HUES64 (cell line): ENCODE data around the gene KDM4B.

ENCODE experiments used
- H3K27ac ChIP-seq: 2 replicates; pipeline ENCODE4 v1.7.0; 2013; ENCODE audit warnings: low read depth, low read length, inconsistent platforms
- H3K27me3 ChIP-seq: 2 replicates; pipeline ENCODE4 v1.6.1; 2013; ENCODE audit warnings: mild to moderate bottlenecking, low read length; ENCODE audit not compliant: insufficient read depth
- H3K36me3 ChIP-seq: 2 replicates; pipeline ENCODE4 v1.6.1; 2013; ENCODE audit warnings: mild to moderate bottlenecking, low read length; ENCODE audit not compliant: insufficient read depth
- H3K4me1 ChIP-seq: 2 replicates; pipeline ENCODE4 v1.6.1; 2013; ENCODE audit warnings: mild to moderate bottlenecking, low read length, moderate library complexity; ENCODE audit not compliant: insufficient read depth
- H3K4me3 ChIP-seq: 2 replicates; pipeline ENCODE4 v1.5.1; 2013; ENCODE audit warnings: mild to moderate bottlenecking, low read length, moderate library complexity
- H3K9ac ChIP-seq: 2 replicates; pipeline ENCODE4 v1.6.1; 2013; ENCODE audit warnings: mild to moderate bottlenecking, low read depth, low read length
- H3K9me3 ChIP-seq: 2 replicates; pipeline ENCODE4 v1.6.1; 2013; ENCODE audit warnings: low read depth, low read length; ENCODE audit not compliant: insufficient read depth
- WGBS: fragments of 150-250, 120-280 bp; methylation state at CpG from one replicate; pipeline ENCODE4 v1.1.7; 2013; ENCODE audit warnings: missing lambda C conversion rate; 5-methylcytosine and 5-hydroxymethylcytosine counted together

The KDM4B gene

DNA sequence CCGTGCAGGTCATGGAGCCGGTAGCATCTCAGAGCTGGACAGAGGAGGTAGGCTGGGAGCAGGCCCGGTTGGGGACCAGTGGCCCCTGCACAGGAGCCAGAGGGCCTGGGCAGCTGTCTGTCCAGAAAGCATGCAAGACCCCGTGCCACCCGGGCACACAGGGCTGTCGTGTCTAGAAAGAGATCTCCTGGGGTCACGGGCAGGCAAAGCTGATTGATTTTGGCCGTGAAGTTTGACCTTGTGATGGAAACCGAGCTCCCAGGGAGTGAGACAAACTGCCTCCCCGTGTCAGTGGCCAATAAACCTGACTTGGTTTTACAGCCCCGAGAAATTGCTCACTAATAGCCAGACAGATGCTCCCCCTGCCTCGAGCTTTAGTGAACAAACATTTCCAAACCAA lies 98.8 kb downstream of the KDM4B start:
- H3K4me3 ChIP-seq = no peak overlapping the region
- H3K4me1 ChIP-seq = no peaks in the 10 kb centered on the region
- H3K27ac ChIP-seq = no peak overlapping the region
- H3K36me3 ChIP-seq = peaks cover 8% of the 10 kb centered on the region
- WGBS = 91% methylated on average over 12 of the region's 12 CpGs
- H3K27me3 ChIP-seq = no peaks in the 10 kb centered on the region
- H3K9me3 ChIP-seq = 0 out of 2 replicates have a peak, but pooled peaks cover under 1% of the 10 kb centered on the region
- H3K9ac ChIP-seq = no peak overlapping the region

- Histone ChIP-seq H3K36me3 (peaks cover 9% of the 10 kb centered on the region; the same call in 1 of the 2 replicates), H3K27me3 (no peaks in the 10 kb centered on the region), H3K9me3 (no peaks in the 10 kb centered on the region), H3K4me3 (no peak overlapping the region), H3K9ac (no peak overlapping the region), H3K27ac (no peak overlapping the region), H3K4me1 (peaks cover 5% of the 10 kb centered on the region)
- 95% methylated on average over 39 of the region's 39 CpGs for WGBS
Observed at GRCh38 chr19:5068233-5069072, 99.5 kb downstream of the KDM4B start.

GRCh38 chr19:5070331-5070730 lies 101.4 kb downstream of the KDM4B start:
- Histone ChIP-seq H3K36me3 (peaks cover 9% of the 10 kb centered on the region; the same call in 1 of the 2 replicates), H3K27ac (no peak overlapping the region), H3K27me3 (no peaks in the 10 kb centered on the region), H3K4me3 (no peak overlapping the region), H3K9me3 (no peaks in the 10 kb centered on the region), H3K4me1 (peaks cover 10% of the 10 kb centered on the region), H3K9ac (no peak overlapping the region)
- WGBS = 86% methylated on average over 17 of the region's 17 CpGs

DNA sequence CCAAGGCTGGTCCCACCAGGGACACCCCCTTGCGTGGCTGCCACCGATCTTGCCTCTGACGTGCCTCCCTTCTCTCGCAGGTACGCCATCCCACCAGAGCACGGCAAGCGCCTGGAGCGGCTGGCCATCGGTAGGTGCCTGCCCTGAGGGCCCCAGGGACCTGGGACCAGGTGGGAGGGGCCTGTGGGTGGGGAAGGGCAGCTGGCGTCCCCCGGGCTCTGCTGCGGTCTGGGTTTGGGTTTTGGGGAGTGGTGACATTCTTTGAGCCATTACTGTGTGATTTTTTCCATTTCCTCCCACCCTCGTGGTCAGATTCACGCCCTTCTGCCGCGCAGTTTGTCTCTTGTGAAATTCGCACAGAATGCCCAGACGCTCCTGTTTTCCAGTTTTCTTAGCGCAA lies 102.0 kb downstream of the KDM4B start:
- peaks cover 12% of the 10 kb centered on the region; the same call in 1 of the 2 replicates for H3K36me3 ChIP-seq
- H3K9me3 ChIP-seq = no peaks in the 10 kb centered on the region
- no peak overlapping the region for H3K9ac ChIP-seq
- H3K27ac ChIP-seq = no peak overlapping the region
- 94% methylated on average over 19 of the region's 19 CpGs for WGBS
- H3K4me3 ChIP-seq = no peak overlapping the region
- peaks cover 10% of the 10 kb centered on the region for H3K4me1 ChIP-seq
- H3K27me3 ChIP-seq = no peaks in the 10 kb centered on the region

DNA sequence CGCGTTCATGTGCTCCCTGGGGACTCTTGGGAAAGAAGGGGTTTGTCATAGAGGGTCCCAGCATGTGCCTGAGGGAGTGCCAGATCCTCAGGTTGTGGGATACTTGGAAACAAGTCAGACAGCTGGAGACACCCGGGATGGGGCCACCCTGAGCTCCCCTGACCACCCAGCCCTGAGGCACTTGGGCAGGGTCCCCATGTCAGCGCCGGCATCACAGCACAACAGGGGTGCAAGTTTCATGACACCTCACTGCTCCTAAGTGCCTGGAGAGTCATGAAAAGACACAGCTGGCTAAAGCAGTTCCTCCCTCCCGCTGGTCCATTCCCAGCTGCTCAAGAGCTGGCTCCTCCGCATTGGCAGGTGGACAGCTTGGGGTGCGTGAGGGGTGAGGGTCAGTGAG lies 102.7 kb downstream of the KDM4B start:
- Histone ChIP-seq H3K27ac (no peak overlapping the region), H3K27me3 (no peaks in the 10 kb centered on the region), H3K9ac (no peak overlapping the region), H3K4me1 (peaks cover 10% of the 10 kb centered on the region), H3K9me3 (no peaks in the 10 kb centered on the region), H3K36me3 (peaks cover 12% of the 10 kb centered on the region; the same call in 1 of the 2 replicates), H3K4me3 (no peak overlapping the region)
- WGBS = 88% methylated on average over 8 of the region's 8 CpGs

DNA sequence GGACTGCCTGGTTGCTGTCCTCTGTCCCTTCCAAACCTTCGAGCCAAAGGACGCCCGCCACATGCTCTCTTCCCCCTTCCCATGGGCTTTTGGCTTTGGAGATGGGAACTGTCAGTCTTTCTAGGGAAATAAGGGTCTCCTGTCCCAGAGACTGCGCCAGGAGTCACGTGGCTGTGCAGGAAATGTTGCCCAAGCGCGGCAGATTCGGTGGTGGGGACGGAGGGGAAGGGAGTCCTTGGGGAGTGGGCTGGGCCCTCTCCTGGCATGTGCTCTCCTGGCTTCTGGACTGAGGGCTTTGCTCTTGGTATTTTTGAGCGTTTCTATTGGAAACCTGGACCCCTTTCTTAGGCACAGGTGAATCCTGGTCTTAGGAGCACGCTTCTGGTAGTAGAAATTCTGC lies 103.2 kb downstream of the KDM4B start:
- Histone ChIP-seq H3K4me1 (peaks cover 10% of the 10 kb centered on the region), H3K27ac (no peak overlapping the region), H3K4me3 (no peak overlapping the region), H3K9me3 (no peaks in the 10 kb centered on the region), H3K27me3 (no peaks in the 10 kb centered on the region), H3K36me3 (peaks cover 10% of the 10 kb centered on the region; the same call in 1 of the 2 replicates), H3K9ac (no peak overlapping the region)
- WGBS = 92% methylated on average over 11 of the region's 11 CpGs

GRCh38 chr19:5073153-5073844 lies 104.4 kb downstream of the KDM4B start:
- Histone ChIP-seq H3K9ac (no peak overlapping the region), H3K9me3 (no peaks in the 10 kb centered on the region), H3K36me3 (peaks cover 21% of the 10 kb centered on the region), H3K4me1 (peaks cover 10% of the 10 kb centered on the region), H3K27ac (peak overlapping the region; percentile 37), H3K27me3 (no peaks in the 10 kb centered on the region), H3K4me3 (no peak overlapping the region)
- WGBS = 73% methylated on average over 8 of the region's 8 CpGs

GRCh38 chr19:5074407-5074806 lies 105.5 kb downstream of the KDM4B start:
- no peak overlapping the region for H3K27ac ChIP-seq
- H3K4me1 ChIP-seq = peaks cover 10% of the 10 kb centered on the region
- no peaks in the 10 kb centered on the region for H3K27me3 ChIP-seq
- H3K36me3 ChIP-seq = peaks cover 31% of the 10 kb centered on the region
- H3K9me3 ChIP-seq = no peaks in the 10 kb centered on the region
- no peak overlapping the region for H3K9ac ChIP-seq
- H3K4me3 ChIP-seq = no peak overlapping the region
- 48% methylated on average over 20 of the region's 20 CpGs for WGBS

- H3K27me3 ChIP-seq = no peaks in the 10 kb centered on the region
- peak overlapping the region; percentile 40; the same call in 1 of the 2 replicates for H3K27ac ChIP-seq
- WGBS = 83% methylated on average over 27 of the region's 27 CpGs
- H3K4me1 ChIP-seq = peaks cover 10% of the 10 kb centered on the region
- peaks cover 36% of the 10 kb centered on the region for H3K36me3 ChIP-seq
- H3K9me3 ChIP-seq = no peaks in the 10 kb centered on the region
- no peak overlapping the region; the same call in 1 of the 2 replicates for H3K9ac ChIP-seq
- H3K4me3 ChIP-seq = no peak overlapping the region
Observed at GRCh38 chr19:5074830-5075394, 106.0 kb downstream of the KDM4B start.

GRCh38 chr19:5075597-5075996 lies 106.7 kb downstream of the KDM4B start:
- WGBS = 96% methylated on average over 13 of the region's 13 CpGs
- H3K36me3 ChIP-seq = peaks cover 42% of the 10 kb centered on the region
- H3K9ac ChIP-seq = no peak overlapping the region; the same call in 1 of the 2 replicates
- no peak overlapping the region for H3K27ac ChIP-seq
- H3K4me1 ChIP-seq = peaks cover 10% of the 10 kb centered on the region
- H3K4me3 ChIP-seq = no peak overlapping the region
- H3K9me3 ChIP-seq = no peaks in the 10 kb centered on the region
- H3K27me3 ChIP-seq = no peaks in the 10 kb centered on the region
